HG03565 (cell line): ENCODE data around the gene FBXL15.

Experiments
- ATAC-seq: cut with Tn5 transposase; IDR thresholded peaks from one replicate; pipeline ENCODE4 v1.9.1; 2021; ENCODE audit warnings: mild to moderate bottlenecking, moderate library complexity; ENCODE audit not compliant: unreplicated experiment

Gene FBXL15

GRCh38 chr10:102424916-102425315, 4.3 kb downstream of the FBXL15 start:
- ATAC-seq: no peak

- ATAC-seq: no peak
These were observed 4.8 kb downstream of the FBXL15 start for GRCh38 chr10:102425444-102425843.

- ATAC-seq: no peak
These were observed 6.2 kb downstream of the FBXL15 start for GRCh38 chr10:102426803-102427287.

GRCh38 chr10:102429468-102429867, 8.8 kb downstream of the FBXL15 start:
- no peak for ATAC-seq

GRCh38 chr10:102431452-102432124, 11.0 kb downstream of the FBXL15 start:
- no peak for ATAC-seq

GRCh38 chr10:102432162-102432950, 11.7 kb downstream of the FBXL15 start, which contains the start of gene CUEDC2:
TSS of gene CUEDC2 (minus strand) at chr10:102432574. CDS start at chr10:102425188, 7,386 bp downstream.
- peak; percentile 84 for ATAC-seq

- no peak for ATAC-seq
These were observed 13.0 kb downstream of the FBXL15 start for GRCh38 chr10:102433619-102434046.

- no peak for ATAC-seq
These were observed 13.9 kb downstream of the FBXL15 start for GRCh38 chr10:102434394-102435132.

GRCh38 chr10:102435133-102435497, 14.5 kb downstream of the FBXL15 start:
- ATAC-seq: no peak

GRCh38 chr10:102435529-102436233, 15.0 kb downstream of the FBXL15 start:
- ATAC-seq: no peak

- ATAC-seq: no peak
These were observed 15.7 kb downstream of the FBXL15 start for GRCh38 chr10:102436312-102436711.

- no peak for ATAC-seq
These were observed 16.9 kb downstream of the FBXL15 start for GRCh38 chr10:102437515-102437914.

- no peak for ATAC-seq
These were observed 17.7 kb downstream of the FBXL15 start for GRCh38 chr10:102438374-102438773.

- ATAC-seq: no peak
These were observed 24.2 kb downstream of the FBXL15 start for GRCh38 chr10:102444851-102445250.

- ATAC-seq: peak; percentile 35
These were observed 28.9 kb downstream of the FBXL15 start for GRCh38 chr10:102449321-102450123.

GRCh38 chr10:102450124-102450373, 29.4 kb downstream of the FBXL15 start:
- ATAC-seq: no peak

- peak; percentile 60 for ATAC-seq
These were observed 29.9 kb downstream of the FBXL15 start for GRCh38 chr10:102450374-102451104.

GRCh38 chr10:102451105-102451969, 30.7 kb downstream of the FBXL15 start, which contains the start of gene C10orf95:
TSS of gene C10orf95 (minus strand) at chr10:102451543. CDS start at chr10:102451093, 450 bp downstream.
- no peak for ATAC-seq
